Activated CD4-positive, alpha-beta T cell treated with anti-CD3 and anti-CD28 coated beads, Interleukin-2, amount 10 ng/mL, durations not matched to agents 7 days and 5 days (primary cell): ENCODE data around the gene EPS8. TPM values are rescaled to one million over a fixed set of nuclear protein-coding genes. Genes with fewer than 3 reads are reported as not detected.
"Not testable (repeated sequence)": the region's sequence is repeated elsewhere in the genome, so short reads cannot be mapped to it uniquely, and the experiment has no call there.

Experiments used
- CTCF ChIA-PET: fragments of 350-600 bp; sonication (Branson Sonifier 250); formaldehyde crosslinking; loops from one replicate; lab custom pipeline; 2021; ENCODE audit warnings: antibody characterized with exemption; lab: Charles Lee
- POLR2A ChIA-PET: fragments of 350-600 bp; sonication (Branson Sonifier 250); formaldehyde crosslinking; loops from one replicate; lab custom pipeline; 2021; ENCODE audit warnings: antibody characterized with exemption; lab: Charles Lee
- DNase-seq: peaks from one replicate; pipeline ENCODE4 v3.0.0-alpha.2; 2020
- H3K27ac Mint-ChIP-seq: one replicate; pipeline ENCODE4 v1.8.0; 2021; ENCODE audit warnings: mild to moderate bottlenecking, moderate library complexity, mixed read lengths
- H3K27me3 Mint-ChIP-seq: one replicate; pipeline ENCODE4 v1.8.0; 2021; ENCODE audit warnings: mixed read lengths
- H3K36me3 Mint-ChIP-seq: one replicate; pipeline ENCODE4 v1.8.0; 2021; ENCODE audit warnings: low read depth, mixed read lengths
- H3K4me1 Mint-ChIP-seq: one replicate; pipeline ENCODE4 v1.8.0; 2021; ENCODE audit warnings: mixed read lengths
- H3K4me3 Mint-ChIP-seq: one replicate; pipeline ENCODE4 v1.8.0; 2021; ENCODE audit warnings: mild to moderate bottlenecking, moderate library complexity, mixed read lengths
- H3K9me3 Mint-ChIP-seq: one replicate; pipeline ENCODE4 v1.8.0; 2021; ENCODE audit warnings: mixed read lengths
- total RNA-seq, 2 experiments: library from RNA; stranded (reverse); gene quantifications; one replicate each; pipeline ENCODE4 v1.2.3, GENCODE V29; 2021

EPS8 gene
- total RNA-seq, 2 experiments from 2014 or later, result 2.3 to 2.4 TPM

DNA sequence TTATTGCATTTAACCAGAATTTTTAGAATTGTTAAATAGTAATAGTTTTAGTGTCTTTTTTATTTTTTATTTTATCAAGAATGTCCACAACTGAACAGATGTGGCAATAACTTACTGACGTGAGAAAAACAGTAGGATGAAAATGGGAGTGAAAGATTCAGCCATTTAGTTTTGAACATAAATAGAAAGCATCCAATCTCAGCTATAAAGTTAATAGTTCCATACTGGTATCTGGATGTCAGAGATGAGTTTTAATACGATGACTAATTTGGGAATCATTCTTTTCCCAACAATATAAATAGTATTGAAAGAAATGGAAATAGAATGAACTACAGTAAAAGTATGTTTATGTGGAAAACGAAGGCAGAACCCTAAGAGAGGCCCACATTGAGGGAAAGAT is 159.4 kb downstream of the EPS8 start:
- no peaks in the 10 kb centered on the region for H3K4me1 Mint-ChIP-seq
- H3K36me3 Mint-ChIP-seq, result no peaks in the 10 kb centered on the region
- ChIA-PET POLR2A (no interaction called here), CTCF (no interaction called here)
- no peak for DNase-seq
- no peak overlapping the region for H3K4me3 Mint-ChIP-seq
- H3K27me3 Mint-ChIP-seq, result peaks cover 3% of the 10 kb centered on the region
- H3K27ac Mint-ChIP-seq, result no peak overlapping the region
- no peaks in the 10 kb centered on the region for H3K9me3 Mint-ChIP-seq

DNA sequence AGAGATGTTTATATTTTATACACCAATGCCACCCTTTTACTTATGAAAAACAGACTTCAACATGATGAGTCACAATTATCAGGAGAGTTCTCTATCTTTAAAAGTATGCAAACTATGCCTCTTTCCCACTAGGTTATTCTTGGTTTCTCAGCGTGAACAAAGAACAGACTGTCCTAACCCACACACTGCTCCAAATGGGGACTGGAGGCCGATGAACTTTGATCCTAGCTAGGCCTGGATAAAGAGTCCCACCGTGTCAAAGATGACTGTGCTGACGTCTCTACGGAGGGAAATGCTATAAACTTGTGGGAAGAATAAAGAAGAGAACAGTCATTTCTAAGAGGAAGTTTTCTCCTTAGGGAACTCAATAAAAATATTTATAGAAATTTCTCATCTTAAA is 160.1 kb downstream of the EPS8 start:
- no peak overlapping the region for H3K4me3 Mint-ChIP-seq
- DNase-seq, result no peak
- ChIA-PET CTCF (no interaction called here), POLR2A (no interaction called here)
- H3K4me1 Mint-ChIP-seq, result no peaks in the 10 kb centered on the region
- H3K9me3 Mint-ChIP-seq, result no peaks in the 10 kb centered on the region
- H3K27me3 Mint-ChIP-seq, result peaks cover 3% of the 10 kb centered on the region
- H3K36me3 Mint-ChIP-seq, result no peaks in the 10 kb centered on the region
- no peak overlapping the region for H3K27ac Mint-ChIP-seq

DNA sequence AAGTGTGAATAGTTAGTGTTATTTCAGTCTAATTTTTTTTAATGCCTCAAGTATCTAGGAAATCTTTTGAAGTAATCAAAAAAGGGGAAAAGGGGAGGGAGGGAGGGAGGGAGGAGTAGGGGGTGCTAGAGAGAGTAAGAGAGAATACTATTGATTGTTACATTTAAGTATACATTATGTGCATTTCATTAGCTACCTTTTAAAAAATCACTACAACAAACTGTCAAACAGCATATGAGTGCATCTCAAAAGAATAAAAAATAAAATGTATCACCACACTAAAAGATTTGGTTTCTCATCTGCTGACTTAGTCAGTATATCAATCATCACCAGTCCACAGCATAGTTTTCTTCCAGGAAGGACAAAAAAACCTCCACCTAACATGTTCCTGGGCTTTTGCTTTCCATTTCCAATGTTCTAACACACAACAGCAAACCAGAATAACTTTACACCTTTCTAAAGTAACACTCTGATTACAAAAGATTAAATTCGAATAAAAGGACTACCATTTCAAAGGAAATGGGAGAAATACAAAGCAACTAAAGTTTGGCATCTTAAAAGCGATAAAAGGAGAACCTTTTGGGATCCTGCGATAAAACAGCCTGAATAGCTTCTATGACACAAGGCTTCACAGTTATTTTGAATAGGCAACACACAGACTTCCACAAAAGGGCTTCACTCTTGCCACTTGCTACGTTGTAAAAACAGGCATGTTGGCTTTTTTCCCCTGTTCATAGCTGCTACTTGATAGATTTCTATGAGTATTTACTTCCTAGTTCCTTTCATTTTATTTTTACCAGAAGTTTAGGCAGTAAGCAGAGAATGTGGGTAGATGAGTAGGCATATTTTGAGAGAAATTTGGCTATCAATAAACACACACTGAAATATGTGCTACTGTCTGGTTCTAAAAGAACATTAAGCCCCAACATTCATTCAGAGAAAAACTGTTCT is 160.9 kb downstream of the EPS8 start:
- Mint-ChIP-seq H3K4me1 (no peaks in the 10 kb centered on the region), H3K4me3 (no peak overlapping the region), H3K36me3 (no peaks in the 10 kb centered on the region), H3K27me3 (no peaks in the 10 kb centered on the region), H3K27ac (no peak overlapping the region), H3K9me3 (no peaks in the 10 kb centered on the region)
- no peak for DNase-seq
- ChIA-PET POLR2A (no interaction called here), CTCF (interaction anchor here (1.6 kb wide), 1 partner anchor 15 kb away, joined by 3 read pairs; no protein-coding TSS in a partner anchor)

DNA sequence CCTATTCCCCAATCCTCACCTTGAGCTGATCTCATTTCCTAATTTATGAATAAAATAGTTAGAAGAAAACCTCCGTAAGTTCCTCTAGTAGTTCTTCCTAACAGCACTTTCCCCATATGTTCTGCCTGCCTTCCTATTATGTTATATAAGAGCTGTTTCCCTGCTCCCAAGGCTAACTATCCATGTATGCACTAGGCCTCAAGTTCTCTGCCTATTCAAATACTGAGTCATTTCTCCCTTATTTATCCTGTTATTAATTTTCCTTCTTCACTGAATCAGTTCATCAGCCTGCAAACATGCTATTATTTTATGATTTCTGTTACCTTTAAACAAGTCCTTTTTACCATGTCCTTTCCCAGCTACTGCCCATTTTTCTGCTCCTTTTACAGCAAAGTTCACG is 164.1 kb downstream of the EPS8 start:
- ChIA-PET CTCF (no interaction called here), POLR2A (no interaction called here)
- Mint-ChIP-seq H3K27me3 (peaks cover 2% of the 10 kb centered on the region), H3K4me3 (no peak overlapping the region), H3K36me3 (no peaks in the 10 kb centered on the region), H3K4me1 (no peaks in the 10 kb centered on the region), H3K9me3 (no peaks in the 10 kb centered on the region), H3K27ac (no peak overlapping the region)
- DNase-seq, result no peak

DNA sequence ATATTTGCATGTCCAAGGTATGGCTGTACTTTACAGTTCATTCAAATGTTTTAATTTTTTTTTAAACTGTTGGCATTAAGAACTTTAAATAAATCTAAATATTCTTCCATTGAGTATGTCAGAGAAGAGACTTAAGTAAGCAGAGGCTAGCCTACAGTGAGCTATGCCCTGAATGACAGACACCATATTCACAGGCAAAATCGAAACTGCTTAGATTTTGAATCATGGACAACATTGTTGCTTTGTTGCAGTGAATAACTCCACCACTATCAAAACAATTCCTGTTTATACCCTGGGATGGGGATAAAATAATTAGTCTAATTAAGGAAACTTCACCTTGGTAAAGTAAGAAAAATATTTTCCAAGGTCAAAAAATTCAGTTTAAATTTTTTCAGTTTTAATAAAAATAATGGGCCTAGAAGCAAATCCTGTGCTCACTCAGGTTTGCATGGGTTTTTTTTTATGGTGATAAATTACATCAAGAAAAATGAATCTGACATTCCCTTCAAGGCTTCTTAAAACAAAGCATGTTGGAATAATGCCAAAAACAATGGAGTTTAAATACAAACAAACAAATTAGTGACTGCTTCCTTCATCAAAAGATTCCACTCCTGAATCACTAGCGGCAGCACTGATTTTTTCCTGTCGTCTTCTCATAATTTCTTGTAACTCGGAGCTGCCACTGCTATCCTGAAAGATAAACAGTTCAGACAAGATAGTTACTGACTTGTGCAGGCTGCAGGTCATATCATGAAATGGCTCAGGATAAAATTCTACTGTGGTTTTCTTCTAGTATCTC is 168.2 kb downstream of the EPS8 start:
- Mint-ChIP-seq H3K4me3 (no peak overlapping the region), H3K27ac (no peak overlapping the region), H3K9me3 (peaks cover 4% of the 10 kb centered on the region), H3K4me1 (no peaks in the 10 kb centered on the region), H3K36me3 (no peaks in the 10 kb centered on the region), H3K27me3 (peaks cover 3% of the 10 kb centered on the region)
- no peak for DNase-seq
- ChIA-PET POLR2A (no interaction called here), CTCF (no interaction called here)

DNA sequence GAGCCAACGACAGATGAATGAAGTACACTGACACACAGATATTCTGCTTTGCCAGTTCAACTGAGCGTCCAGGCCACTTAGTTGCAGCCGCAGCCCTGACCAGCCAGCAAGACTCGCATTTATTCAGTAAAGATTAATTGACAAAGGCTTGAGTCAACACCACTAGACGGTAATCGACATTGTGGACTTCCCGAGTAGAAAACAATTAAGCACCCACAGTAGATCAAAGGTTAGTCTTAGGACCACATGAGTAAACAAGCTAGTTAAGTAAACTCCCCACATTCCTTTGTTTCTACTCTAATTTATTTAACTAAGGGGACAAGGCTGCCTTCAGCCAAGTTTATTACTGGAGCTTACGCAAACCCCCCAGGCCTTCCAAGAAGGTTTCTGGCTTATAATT is 172.7 kb downstream of the EPS8 start:
- H3K4me3 Mint-ChIP-seq, H3K27ac Mint-ChIP-seq, CTCF ChIA-PET, POLR2A ChIA-PET, H3K9me3 Mint-ChIP-seq, H3K4me1 Mint-ChIP-seq, H3K36me3 Mint-ChIP-seq, DNase-seq: not testable (repeated sequence)
- peaks cover 14% of the 10 kb centered on the region for H3K27me3 Mint-ChIP-seq

DNA sequence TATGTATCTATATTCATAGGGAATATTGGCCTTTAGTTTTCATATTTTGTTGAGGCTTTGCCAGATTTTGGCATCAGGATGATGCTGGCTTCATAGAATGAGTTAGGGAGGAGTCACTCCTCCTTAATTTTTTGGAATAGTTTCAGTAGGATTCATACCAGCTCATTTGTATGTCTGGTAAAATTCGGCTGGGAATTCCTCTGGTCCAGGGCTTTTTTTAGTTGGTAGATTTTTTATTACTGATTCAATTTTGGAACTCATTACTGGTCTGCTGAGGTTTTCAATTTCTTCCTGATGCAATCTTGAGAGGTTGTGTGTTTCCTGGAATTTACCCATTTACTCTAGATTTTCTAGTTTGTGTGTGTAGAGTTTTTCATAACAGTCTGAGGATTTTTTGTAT is 175.2 kb downstream of the EPS8 start:
- no peaks in the 10 kb centered on the region for H3K36me3 Mint-ChIP-seq
- peaks cover 24% of the 10 kb centered on the region for H3K27me3 Mint-ChIP-seq
- H3K9me3 Mint-ChIP-seq, result peaks cover 6% of the 10 kb centered on the region
- no peaks in the 10 kb centered on the region for H3K4me1 Mint-ChIP-seq
- ChIA-PET POLR2A (no interaction called here), CTCF (no interaction called here)
- H3K27ac Mint-ChIP-seq, result no peak overlapping the region
- no peak overlapping the region for H3K4me3 Mint-ChIP-seq
- no peak for DNase-seq

DNA sequence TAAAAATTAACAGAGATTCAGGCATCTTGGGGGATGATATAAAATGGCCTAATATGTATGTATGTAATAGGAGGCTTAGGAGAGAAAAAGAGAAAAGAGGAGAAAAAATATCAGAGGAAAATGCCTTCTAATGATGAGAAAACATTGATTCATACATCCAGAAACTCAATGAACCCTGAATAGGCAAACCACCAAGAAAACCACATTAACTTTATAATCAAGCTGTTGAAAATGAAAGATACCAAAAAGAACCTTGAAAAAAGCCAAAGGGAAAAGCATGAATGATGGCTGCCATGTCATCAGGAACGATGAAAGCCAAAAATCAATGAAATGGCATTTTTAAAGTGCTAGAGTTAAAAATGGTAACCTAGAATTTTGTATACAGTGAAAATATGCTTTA is 180.2 kb downstream of the EPS8 start:
- ChIA-PET POLR2A (no interaction called here), CTCF (no interaction called here)
- no peaks in the 10 kb centered on the region for H3K4me1 Mint-ChIP-seq

DNA sequence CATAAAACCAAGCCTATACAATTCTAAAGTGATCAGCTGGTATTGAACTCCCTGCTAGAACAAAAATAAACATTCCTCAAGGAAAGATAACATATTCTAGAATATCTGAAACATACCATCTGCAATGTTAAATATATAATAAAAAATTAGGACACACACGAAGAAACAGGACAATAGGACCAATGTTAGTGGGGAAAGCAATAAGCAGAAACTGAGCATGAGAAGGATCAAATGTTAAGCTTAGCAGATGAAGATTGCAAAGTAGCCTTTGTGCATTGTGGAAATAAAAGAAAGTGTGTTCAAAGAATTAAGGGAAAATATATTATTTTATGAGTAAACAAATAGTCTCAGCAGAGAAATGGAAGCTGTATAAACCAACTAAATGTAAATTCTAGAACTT is 180.8 kb downstream of the EPS8 start:
- DNase-seq, result no peak
- no peak overlapping the region for H3K27ac Mint-ChIP-seq
- ChIA-PET POLR2A (no interaction called here), CTCF (interaction anchor here (0.8 kb wide), 1 partner anchor 24 kb away, joined by 3 read pairs; no protein-coding TSS in a partner anchor)
- peaks cover 20% of the 10 kb centered on the region for H3K27me3 Mint-ChIP-seq
- H3K36me3 Mint-ChIP-seq, result no peaks in the 10 kb centered on the region
- peaks cover 3% of the 10 kb centered on the region for H3K9me3 Mint-ChIP-seq
- no peak overlapping the region for H3K4me3 Mint-ChIP-seq
- H3K4me1 Mint-ChIP-seq, result no peaks in the 10 kb centered on the region

More for the DNA sequence above, 180.2 kb downstream of the EPS8 start:
- no peak overlapping the region for H3K27ac Mint-ChIP-seq
- no peaks in the 10 kb centered on the region for H3K36me3 Mint-ChIP-seq
- peaks cover 24% of the 10 kb centered on the region for H3K27me3 Mint-ChIP-seq
- H3K4me3 Mint-ChIP-seq, result no peak overlapping the region
- no peak for DNase-seq
- peaks cover 3% of the 10 kb centered on the region for H3K9me3 Mint-ChIP-seq

DNA sequence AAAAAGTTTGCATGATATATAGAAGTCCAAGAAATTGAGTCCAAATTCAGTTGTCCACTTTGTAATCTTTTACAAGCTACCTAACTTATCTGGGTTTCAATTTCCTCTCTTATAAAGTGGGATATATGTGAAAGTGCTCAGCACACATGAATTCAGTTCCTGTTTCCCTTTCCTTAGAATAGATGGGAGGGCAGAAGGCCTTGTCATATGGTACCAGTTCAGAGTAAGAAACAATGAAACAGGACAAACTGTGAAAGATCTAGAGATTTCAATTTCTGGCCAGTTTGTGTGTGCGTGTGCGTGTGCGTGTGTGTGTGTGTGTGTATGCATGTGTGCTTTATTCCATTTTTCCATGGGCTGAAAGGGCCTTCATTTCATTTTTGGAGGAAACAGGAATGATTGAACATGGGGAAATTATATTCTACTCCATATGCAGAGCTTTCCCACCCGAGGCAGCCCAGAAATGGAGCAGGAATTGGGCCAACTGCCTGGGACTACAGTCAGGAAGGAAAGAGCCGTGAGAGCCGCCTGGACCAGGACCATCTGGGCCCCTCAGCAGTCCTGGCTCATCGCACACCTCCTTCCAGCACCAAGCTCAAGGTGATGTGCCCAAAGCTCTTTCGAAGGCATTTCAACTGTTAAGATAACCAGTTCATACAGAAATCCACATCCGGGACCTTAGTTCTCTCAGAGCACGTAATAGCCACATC is 183.2 kb downstream of the EPS8 start:
- ChIA-PET POLR2A (no interaction called here), CTCF (interaction anchor here (1.5 kb wide), 1 partner anchor 21 kb away, joined by 3 read pairs; no protein-coding TSS in a partner anchor)
- Mint-ChIP-seq H3K9me3 (no peaks in the 10 kb centered on the region), H3K4me3 (no peak overlapping the region), H3K27me3 (peaks cover 15% of the 10 kb centered on the region), H3K36me3 (no peaks in the 10 kb centered on the region), H3K4me1 (no peaks in the 10 kb centered on the region), H3K27ac (no peak overlapping the region)
- DNase-seq, result no peak

DNA sequence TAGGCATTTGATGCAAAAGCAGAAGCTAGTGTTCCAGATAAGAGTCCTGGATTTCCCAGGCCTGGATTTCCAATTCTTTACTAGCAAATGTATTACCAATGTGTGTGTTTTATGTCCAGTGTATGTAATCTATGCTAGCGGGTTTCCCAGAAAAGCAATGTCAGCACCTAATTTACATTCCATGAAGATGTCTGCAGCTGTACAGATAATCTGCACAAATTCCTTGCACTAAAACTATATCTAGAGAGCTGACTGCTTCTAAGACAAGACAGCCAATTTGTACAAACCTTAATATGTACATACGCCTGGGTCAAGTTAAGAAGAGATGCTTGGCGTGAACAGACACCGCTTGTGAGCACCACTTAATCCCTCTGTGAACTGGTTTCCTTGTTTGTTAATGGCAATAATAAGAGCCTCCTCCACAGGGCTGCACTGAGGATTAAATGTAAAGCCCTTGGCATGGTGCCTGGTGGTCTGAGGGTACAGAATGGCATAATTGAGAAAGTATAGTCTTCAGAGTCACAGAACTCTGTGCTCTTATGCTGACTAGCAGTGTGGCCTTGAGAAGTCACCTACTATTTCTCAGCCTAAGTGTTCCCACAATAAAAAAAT is 185.6 kb downstream of the EPS8 start:
- Mint-ChIP-seq H3K4me1 (no peaks in the 10 kb centered on the region), H3K4me3 (no peak overlapping the region), H3K27ac (no peak overlapping the region), H3K36me3 (no peaks in the 10 kb centered on the region), H3K27me3 (peaks cover 2% of the 10 kb centered on the region), H3K9me3 (no peaks in the 10 kb centered on the region)
- POLR2A ChIA-PET, result no interaction called here
- CTCF ChIA-PET, result no interaction called here
- DNase-seq, result no peak

DNA sequence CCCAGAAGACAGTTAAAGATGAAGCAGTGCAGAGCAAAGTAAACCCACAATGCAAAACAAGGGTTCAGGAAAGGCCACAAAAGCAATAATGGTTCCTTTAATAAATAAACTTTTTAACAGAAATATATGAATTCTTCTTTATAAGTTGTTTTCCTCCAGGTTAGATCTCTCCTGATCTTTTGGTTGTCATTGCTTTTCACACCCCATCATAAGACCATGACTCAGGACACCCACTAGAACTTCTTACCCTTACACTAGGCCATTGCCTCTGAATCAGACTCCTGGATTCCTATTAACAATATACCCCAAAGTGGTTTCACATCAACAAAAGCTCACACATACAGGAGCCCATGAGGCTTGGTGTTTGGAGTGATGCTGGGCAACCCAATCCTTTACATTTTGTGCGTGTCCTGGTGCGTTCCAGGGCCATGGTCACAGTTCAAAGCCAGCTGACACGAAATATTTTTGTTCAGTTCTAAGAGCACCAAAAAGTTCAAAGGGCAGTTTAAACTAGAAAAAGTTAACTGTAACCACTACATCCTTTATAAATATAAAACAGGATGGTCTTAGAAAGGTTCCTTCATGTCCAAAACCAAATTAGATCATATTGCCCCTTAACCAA is 187.0 kb downstream of the EPS8 start:
- peaks cover 2% of the 10 kb centered on the region for H3K27me3 Mint-ChIP-seq
- H3K9me3 Mint-ChIP-seq, result no peaks in the 10 kb centered on the region
- ChIA-PET CTCF (no interaction called here), POLR2A (no interaction called here)
- no peak for DNase-seq
- no peaks in the 10 kb centered on the region for H3K36me3 Mint-ChIP-seq
- no peak overlapping the region for H3K4me3 Mint-ChIP-seq
- H3K4me1 Mint-ChIP-seq, result no peaks in the 10 kb centered on the region
- no peak overlapping the region for H3K27ac Mint-ChIP-seq
